Keratinocyte (primary cell): ENCODE results near the gene ITIH3.

Experiments used
- CTCF ChIP-seq, 3 experiments: IDR thresholded peaks in 1 of 3; conservative IDR thresholded peaks in 1 of 3; optimal IDR thresholded peaks in 1 of 3; 2 replicates in 2 of 3; 3 replicates in 1 of 3; pipeline versions ENCODE3 to v1.5.1; 2011; ENCODE audit warnings: low read length in 3 of 3, mild to moderate bottlenecking in 3 of 3, moderate library complexity in 2 of 3, control low read depth in 1 of 3, inconsistent platforms in 1 of 3; ENCODE audit not compliant: insufficient read depth in 2 of 3; ENCODE audit errors: extremely low read depth in 1 of 3
- EZH2 ChIP-seq: IDR thresholded peaks from one replicate; pipeline ENCODE4 v1.6.1; 2012; ENCODE audit warnings: inconsistent platforms, mild to moderate bottlenecking, low read length, moderate library complexity

GRCh38 chr3:52805270-52806039 lies 10.9 kb downstream of the ITIH3 start:
- no peak for TF ChIP-seq EZH2
- TF ChIP-seq CTCF (optimal IDR thresholded peaks at IDR 0.05 in 1 of 3, IDR thresholded peaks at IDR 0.05 in 1 of 3, conservative IDR thresholded peaks at IDR 0.05 in 1 of 3; ENCODE audit: extremely low read depth in 1 of 3, insufficient read depth in 2 of 3, low read length in 3 of 3): no peak
